Measurements from ENCODE around the gene ELOVL2. TPM values are rescaled to one million over a fixed set of nuclear protein-coding genes. Genes with fewer than 3 reads are reported as not detected.
A peak's percentile ranks its signal among the peaks of the same experiment; 100 is the strongest.

Gene ELOVL2
- total RNA-seq, 1 experiment from 2014 or later = 0.47 TPM

DNA sequence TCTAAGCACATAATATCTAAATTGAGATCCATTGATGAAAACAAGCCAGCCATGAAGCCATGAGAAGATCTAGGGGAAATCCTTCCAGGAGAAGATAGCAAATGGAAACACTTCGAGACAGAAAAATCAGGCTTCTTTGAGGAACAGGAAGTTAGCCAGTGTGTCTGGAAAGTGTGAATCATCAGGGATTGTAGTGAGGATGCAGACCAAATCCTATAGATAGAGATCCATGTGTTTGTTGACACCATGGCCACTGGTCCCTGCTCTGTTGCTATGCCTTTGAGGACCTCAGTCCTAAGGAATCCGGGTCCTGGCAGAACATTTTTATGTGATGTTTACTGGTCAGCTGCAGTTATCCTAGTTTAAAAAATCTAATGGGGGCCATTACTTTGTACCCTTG is 6.6 kb upstream of the ELOVL2 start:
- no TSS peak for BruUV-seq (replicated peaks)
- H3K36me3 Mint-ChIP-seq (ENCODE audit: insufficient read depth, unreplicated experiment) = peaks cover 5% of the 10 kb centered on the region
- CTCF ChIA-PET = no interaction called here
- peaks cover 18% of the 10 kb centered on the region for H3K4me1 Mint-ChIP-seq (ENCODE audit: low read depth, unreplicated experiment)
- no peak overlapping the region for H3K27ac Mint-ChIP-seq (ENCODE audit: unreplicated experiment)
- no peak overlapping the region for H3K4me3 Mint-ChIP-seq (ENCODE audit: low read depth, unreplicated experiment)
- TF ChIP-seq, protein P1, sequence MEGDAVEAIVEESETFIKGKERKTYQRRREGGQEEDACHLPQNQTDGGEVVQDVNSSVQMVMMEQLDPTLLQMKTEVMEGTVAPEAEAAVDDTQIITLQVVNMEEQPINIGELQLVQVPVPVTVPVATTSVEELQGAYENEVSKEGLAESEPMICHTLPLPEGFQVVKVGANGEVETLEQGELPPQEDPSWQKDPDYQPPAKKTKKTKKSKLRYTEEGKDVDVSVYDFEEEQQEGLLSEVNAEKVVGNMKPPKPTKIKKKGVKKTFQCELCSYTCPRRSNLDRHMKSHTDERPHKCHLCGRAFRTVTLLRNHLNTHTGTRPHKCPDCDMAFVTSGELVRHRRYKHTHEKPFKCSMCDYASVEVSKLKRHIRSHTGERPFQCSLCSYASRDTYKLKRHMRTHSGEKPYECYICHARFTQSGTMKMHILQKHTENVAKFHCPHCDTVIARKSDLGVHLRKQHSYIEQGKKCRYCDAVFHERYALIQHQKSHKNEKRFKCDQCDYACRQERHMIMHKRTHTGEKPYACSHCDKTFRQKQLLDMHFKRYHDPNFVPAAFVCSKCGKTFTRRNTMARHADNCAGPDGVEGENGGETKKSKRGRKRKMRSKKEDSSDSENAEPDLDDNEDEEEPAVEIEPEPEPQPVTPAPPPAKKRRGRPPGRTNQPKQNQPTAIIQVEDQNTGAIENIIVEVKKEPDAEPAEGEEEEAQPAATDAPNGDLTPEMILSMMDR (IDR thresholded peaks at IDR 0.05; ENCODE audit: unreplicated experiment) = no peak
- intact Hi-C loops (cut with micrococcal nuclease; ENCODE audit: unreplicated experiment) = no loop called here
- no peaks in the 10 kb centered on the region for H3K9me3 Mint-ChIP-seq (ENCODE audit: low read depth, unreplicated experiment)
- no peak for DNase-seq
- H3K27me3 Mint-ChIP-seq (ENCODE audit: unreplicated experiment) = no peaks in the 10 kb centered on the region

DNA sequence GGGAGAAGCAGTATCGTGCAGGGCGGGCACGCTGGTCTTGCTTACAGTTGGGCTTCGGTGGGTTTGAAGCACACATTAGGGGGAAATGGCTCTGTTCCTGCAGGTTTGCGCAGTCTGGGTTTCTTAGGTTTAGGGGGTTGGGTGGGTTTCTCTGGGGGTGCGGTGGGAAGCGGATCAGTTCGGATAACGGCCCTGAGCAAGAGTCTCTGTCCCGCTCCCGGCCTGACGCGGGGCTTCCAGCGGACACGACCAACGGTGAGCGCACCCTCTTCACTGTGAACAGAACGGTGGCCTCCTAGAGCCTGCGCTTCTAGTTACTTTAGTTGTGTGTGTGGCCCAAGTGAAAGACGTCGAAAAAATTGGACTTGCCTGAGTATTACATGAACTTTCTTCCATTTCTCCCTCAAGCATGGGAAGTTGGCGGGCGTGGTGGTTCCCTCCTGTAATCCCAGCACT is 635 bp upstream of the ELOVL2 start:
- Mint-ChIP-seq H3K27ac (ENCODE audit: unreplicated experiment) (no peak overlapping the region), H3K36me3 (ENCODE audit: insufficient read depth, unreplicated experiment) (peaks cover 5% of the 10 kb centered on the region), H3K4me1 (ENCODE audit: low read depth, unreplicated experiment) (peaks cover 14% of the 10 kb centered on the region), H3K4me3 (ENCODE audit: low read depth, unreplicated experiment) (peak overlapping the region; percentile 66), H3K27me3 (ENCODE audit: unreplicated experiment) (peaks cover 12% of the 10 kb centered on the region), H3K9me3 (ENCODE audit: low read depth, unreplicated experiment) (no peaks in the 10 kb centered on the region)
- intact Hi-C loops (cut with micrococcal nuclease; ENCODE audit: unreplicated experiment) = no loop called here
- BruUV-seq (replicated peaks) = no TSS peak
- CTCF ChIA-PET = interaction anchor here (0.6 kb wide), 1 partner anchor 8 kb away, joined by 3 read pairs; no protein-coding TSS in a partner anchor
- TF ChIP-seq, protein P1 (IDR thresholded peaks at IDR 0.05; ENCODE audit: unreplicated experiment) = no peak
- DNase-seq = no peak

DNA sequence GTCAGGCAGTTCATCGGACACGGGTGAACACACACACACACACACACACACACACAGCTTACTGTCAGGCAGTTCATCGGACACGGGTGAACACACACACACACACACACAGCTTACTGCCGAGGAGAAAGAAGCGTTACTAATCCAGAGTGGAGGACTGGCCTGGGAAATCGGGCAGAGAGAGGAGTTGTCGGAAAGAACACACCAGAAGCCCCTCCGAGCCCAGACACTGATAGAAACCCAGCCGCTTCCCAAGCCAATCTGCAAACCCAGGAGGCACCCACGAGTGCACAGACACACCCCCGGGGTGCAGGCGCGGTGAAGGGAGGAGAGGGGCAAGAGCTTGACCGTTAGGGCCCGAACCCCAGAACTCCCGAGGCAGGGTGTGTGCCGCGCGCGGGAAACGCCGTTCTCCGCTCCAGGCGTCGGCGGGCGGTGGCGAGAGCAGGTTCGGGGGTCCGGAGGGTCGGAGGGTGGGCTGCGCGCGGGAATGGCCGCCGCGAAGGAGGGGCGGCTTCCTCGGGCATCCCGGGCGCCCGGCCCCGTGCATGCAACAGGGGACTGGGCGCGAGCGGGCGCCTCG is 636 bp downstream of the ELOVL2 start:
- Mint-ChIP-seq H3K4me3 (ENCODE audit: low read depth, unreplicated experiment) (peak overlapping the region; percentile 48), H3K4me1 (ENCODE audit: low read depth, unreplicated experiment) (peaks cover 18% of the 10 kb centered on the region), H3K27ac (ENCODE audit: unreplicated experiment) (no peak overlapping the region), H3K36me3 (ENCODE audit: insufficient read depth, unreplicated experiment) (peaks cover 5% of the 10 kb centered on the region), H3K9me3 (ENCODE audit: low read depth, unreplicated experiment) (no peaks in the 10 kb centered on the region), H3K27me3 (ENCODE audit: unreplicated experiment) (peaks cover 12% of the 10 kb centered on the region)
- TF ChIP-seq, protein P1 (IDR thresholded peaks at IDR 0.05; ENCODE audit: unreplicated experiment) = no peak
- DNase-seq = no peak
- BruUV-seq (replicated peaks) = no TSS peak
- CTCF ChIA-PET = no interaction called here
- intact Hi-C loops (cut with micrococcal nuclease; ENCODE audit: unreplicated experiment) = no loop called here

DNA sequence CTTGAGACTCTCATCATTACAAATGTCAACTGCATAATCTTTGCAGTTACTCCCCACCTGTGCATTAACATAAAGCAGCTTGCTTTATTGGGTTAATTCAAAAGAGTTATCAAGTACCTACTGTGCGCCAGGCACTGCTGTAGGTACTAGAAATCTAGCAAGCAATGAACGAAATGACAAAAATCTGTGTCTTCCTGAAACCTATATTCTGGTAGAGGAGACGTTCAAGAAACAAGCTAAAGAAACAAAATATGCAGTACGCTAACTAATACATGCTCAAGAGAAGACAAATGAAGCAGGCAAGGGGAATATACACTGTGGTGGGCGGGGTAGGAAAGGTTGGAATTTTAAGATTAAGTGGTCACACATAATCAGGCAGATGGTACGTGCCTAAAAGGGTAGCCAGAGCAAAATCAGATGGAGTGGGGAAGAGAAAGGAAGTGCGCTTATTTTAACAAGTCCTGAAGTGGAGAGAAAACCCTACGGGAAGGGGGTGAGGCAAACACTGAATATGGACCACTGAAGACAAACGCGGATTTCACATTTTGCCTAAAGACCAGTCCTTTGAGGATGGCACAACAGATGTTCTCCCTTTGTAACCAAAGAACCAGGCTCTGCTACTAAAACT is 1.2 kb downstream of the ELOVL2 start:
- BruUV-seq (replicated peaks) = no TSS peak
- no peak for DNase-seq
- Mint-ChIP-seq H3K27me3 (ENCODE audit: unreplicated experiment) (peaks cover 12% of the 10 kb centered on the region), H3K27ac (ENCODE audit: unreplicated experiment) (no peak overlapping the region), H3K4me1 (ENCODE audit: low read depth, unreplicated experiment) (peaks cover 18% of the 10 kb centered on the region), H3K36me3 (ENCODE audit: insufficient read depth, unreplicated experiment) (peaks cover 5% of the 10 kb centered on the region), H3K9me3 (ENCODE audit: low read depth, unreplicated experiment) (no peaks in the 10 kb centered on the region), H3K4me3 (ENCODE audit: low read depth, unreplicated experiment) (peak overlapping the region; percentile 48)
- intact Hi-C loops (cut with micrococcal nuclease; ENCODE audit: unreplicated experiment) = no loop called here
- CTCF ChIA-PET = no interaction called here
- TF ChIP-seq, protein P1 (IDR thresholded peaks at IDR 0.05; ENCODE audit: unreplicated experiment) = no peak
